Common myeloid progenitor, CD34-positive (primary cell): ENCODE measurements around the gene LCN12.
A peak's percentile ranks its signal among the peaks of the same experiment; 100 is the strongest.

ENCODE experiments used
- CTCF ChIA-PET: fragments of 350-600 bp; sonication (Branson Sonifier 250); formaldehyde crosslinking; loops from one replicate; lab custom pipeline; 2021; ENCODE audit warnings: antibody characterized with exemption; lab: Charles Lee
- POLR2A ChIA-PET: fragments of 350-600 bp; sonication (Branson Sonifier 250); formaldehyde crosslinking; loops from one replicate; lab custom pipeline; 2021; ENCODE audit warnings: antibody characterized with exemption; lab: Charles Lee
- DNase-seq, 3 donors: peaks; one replicate each; pipeline versions ENCODE4 v3.0.0 to v3.0.0-alpha.2; 2013
- H3K27ac ChIP-seq, 2 experiments: 1 replicate in 1 of 2; 2 replicates in 1 of 2; pipeline ENCODE4 v1.7.0; 2013; ENCODE audit warnings: inconsistent platforms in 2 of 2, low read length in 2 of 2, mild to moderate bottlenecking in 2 of 2, low read depth in 1 of 2, moderate library complexity in 1 of 2; ENCODE audit not compliant: severe bottlenecking in 2 of 2, insufficient read depth in 1 of 2, poor library complexity in 1 of 2
- H3K27me3 ChIP-seq, 5 experiments: replicated peaks in 2 of 5; 1 replicate in 3 of 5; 2 replicates in 2 of 5; pipeline versions ENCODE4 v1.6.1 to v1.7.0; 2013; ENCODE audit warnings: low read length in 4 of 5, mild to moderate bottlenecking in 2 of 5, moderate library complexity in 2 of 5, inconsistent platforms in 1 of 5; ENCODE audit not compliant: insufficient read depth in 5 of 5, control insufficient read depth in 4 of 5
- H3K36me3 ChIP-seq, 4 experiments: 1 replicate in 2 of 4; 2 replicates in 2 of 4; pipeline versions ENCODE4 v1.6.1 to v1.7.0; 2013; ENCODE audit warnings: low read length in 3 of 4, control low read depth in 1 of 4, mild to moderate bottlenecking in 1 of 4; ENCODE audit not compliant: control insufficient read depth in 4 of 4, insufficient read depth in 4 of 4
- H3K4me1 ChIP-seq, 4 experiments: 1 replicate in 3 of 4; 2 replicates in 1 of 4; pipeline versions ENCODE4 v1.6.1 to v1.7.1; 2013; ENCODE audit warnings: low read length in 3 of 4, mild to moderate bottlenecking in 3 of 4, control low read depth in 1 of 4, inconsistent platforms in 1 of 4, moderate library complexity in 1 of 4; ENCODE audit not compliant: control insufficient read depth in 4 of 4, insufficient read depth in 4 of 4; ENCODE audit errors: control extremely low read depth in 1 of 4
- H3K4me3 ChIP-seq, 7 experiments: 1 replicate in 4 of 7; 2 replicates in 3 of 7; pipeline versions ENCODE4 v1.5.1 to v1.7.0; 2013; ENCODE audit warnings: mild to moderate bottlenecking in 7 of 7, low read length in 6 of 7, moderate library complexity in 6 of 7, inconsistent platforms in 2 of 7, low read depth in 2 of 7, control low read depth in 1 of 7; ENCODE audit not compliant: insufficient read depth in 4 of 7, control insufficient read depth in 1 of 7; ENCODE audit errors: extremely low read depth in 1 of 7
- H3K9me3 ChIP-seq, 5 experiments: 1 replicate in 4 of 5; 2 replicates in 1 of 5; pipeline versions ENCODE4 v1.6.1 to v1.7.1; 2013; ENCODE audit warnings: low read length in 4 of 5, mild to moderate bottlenecking in 2 of 5, inconsistent platforms in 1 of 5, low read depth in 1 of 5, moderate library complexity in 1 of 5; ENCODE audit not compliant: control insufficient read depth in 4 of 5, insufficient read depth in 2 of 5; ENCODE audit errors: control extremely low read depth in 1 of 5
- WGBS: methylation state at CpG from one replicate; pipeline ENCODE4 v1.1.5; 2013; ENCODE audit not compliant: insufficient coverage; 5-methylcytosine and 5-hydroxymethylcytosine counted together

The LCN12 gene

DNA sequence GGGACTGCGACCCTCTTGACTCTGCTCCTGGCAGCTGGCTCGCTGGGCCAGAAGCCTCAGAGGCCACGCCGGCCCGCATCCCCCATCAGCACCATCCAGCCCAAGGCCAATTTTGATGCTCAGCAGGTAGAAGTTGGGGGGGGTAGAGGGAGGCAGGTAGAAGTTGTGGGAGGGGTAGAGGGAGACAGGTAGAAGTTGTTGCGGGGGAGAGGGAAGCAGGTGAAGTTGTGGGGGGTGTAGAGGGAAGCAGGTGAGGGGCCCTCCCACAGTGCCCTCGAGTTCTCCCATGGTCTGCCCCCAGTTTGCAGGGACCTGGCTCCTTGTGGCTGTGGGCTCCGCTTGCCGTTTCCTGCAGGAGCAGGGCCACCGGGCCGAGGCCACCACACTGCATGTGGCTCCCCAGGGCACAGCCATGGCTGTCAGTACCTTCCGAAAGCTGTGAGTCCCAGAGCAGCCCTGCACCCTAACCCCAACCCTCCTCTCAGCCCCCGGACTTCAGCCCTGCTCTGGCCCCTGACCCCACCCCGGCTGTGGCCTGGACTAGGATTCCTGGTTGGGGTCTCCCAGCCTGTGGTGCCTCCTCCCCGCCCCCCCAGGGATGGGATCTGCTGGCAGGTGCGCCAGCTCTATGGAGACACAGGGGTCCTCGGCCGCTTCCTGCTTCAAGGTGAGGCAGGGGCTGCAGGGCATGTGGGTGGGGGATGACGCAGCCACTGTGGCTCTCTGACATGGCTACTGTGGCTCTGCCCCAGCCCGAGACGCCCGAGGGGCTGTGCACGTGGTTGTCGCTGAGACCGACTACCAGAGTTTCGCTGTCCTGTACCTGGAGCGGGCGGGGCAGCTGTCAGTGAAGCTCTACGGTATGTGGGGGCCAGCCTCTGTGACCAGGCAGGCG is 6.5 kb upstream of the LCN12 start:
- POLR2A ChIA-PET = interaction anchor here (0.6 kb wide), 1 partner anchor 26 kb away, joined by 3 read pairs; no protein-coding TSS in a partner anchor

DNA sequence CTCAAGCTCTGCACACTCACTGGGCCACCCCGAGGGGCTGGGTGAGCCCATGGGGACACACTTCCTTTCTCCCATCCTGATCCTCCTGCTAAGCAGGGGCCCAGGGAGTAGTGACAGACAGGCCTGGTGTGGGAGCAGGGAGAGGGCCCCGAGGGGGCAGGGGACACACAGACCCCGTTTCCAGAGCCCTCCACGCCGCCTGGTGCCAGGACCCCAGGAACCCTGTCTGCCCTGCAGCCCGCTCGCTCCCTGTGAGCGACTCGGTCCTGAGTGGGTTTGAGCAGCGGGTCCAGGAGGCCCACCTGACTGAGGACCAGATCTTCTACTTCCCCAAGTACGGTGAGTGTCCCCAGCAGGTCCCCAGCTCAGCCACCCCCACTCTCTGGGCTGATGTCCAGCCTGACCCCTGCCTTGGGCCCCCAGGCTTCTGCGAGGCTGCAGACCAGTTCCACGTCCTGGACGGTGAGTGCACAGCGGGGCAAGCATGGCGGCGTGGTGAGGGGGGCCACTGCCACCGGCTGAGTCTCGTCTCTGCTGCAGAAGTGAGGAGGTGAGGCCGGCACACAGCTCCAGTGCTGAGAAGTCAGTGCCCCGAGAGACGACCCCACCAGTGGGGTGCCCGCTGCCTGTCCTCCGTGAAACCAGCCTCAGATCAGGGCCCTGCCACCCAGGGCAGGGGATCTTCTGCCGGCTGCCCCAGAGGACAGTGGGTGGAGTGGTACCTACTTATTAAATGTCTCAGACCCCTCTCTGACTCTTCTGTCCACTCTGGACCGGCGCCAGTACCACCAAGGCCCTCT is 5.6 kb upstream of the LCN12 start:
- Histone ChIP-seq H3K4me3 (no peak overlapping the region), H3K27ac (no peak overlapping the region), H3K36me3 (peaks cover 0 to 17% (median 10%) of the 10 kb centered on the region in 4 experiments), H3K4me1 (peaks cover 0 to 36% (median 32%) of the 10 kb centered on the region in 4 experiments), H3K27me3 (no peaks in the 10 kb centered on the region), H3K9me3 (no peaks in the 10 kb centered on the region)
- CTCF ChIA-PET = interaction anchor here (1.0 to 5.7 kb wide), 8 partner anchors 9 to 89 kb away, joined by 3 to 61 read pairs (median 12); partner anchors contain the start of genes CLIC3 and FUT7
- no peak for DNase-seq
- 89% methylated on average over 25 of the region's 27 CpGs for WGBS
- POLR2A ChIA-PET = no interaction called here

More for the DNA sequence above, 6.5 kb upstream of the LCN12 start:
- Histone ChIP-seq H3K4me1 (peaks cover 0 to 35% (median 31%) of the 10 kb centered on the region in 4 experiments), H3K9me3 (no peaks in the 10 kb centered on the region), H3K27ac (no peak overlapping the region), H3K4me3 (no peak overlapping the region), H3K36me3 (peaks cover 0 to 26% (median 17%) of the 10 kb centered on the region in 4 experiments), H3K27me3 (no peaks in the 10 kb centered on the region)
- CTCF ChIA-PET = interaction anchor here (1.0 to 5.7 kb wide), 7 partner anchors 8 to 102 kb away, joined by 3 to 61 read pairs (median 3); partner anchors contain the start of genes CLIC3 and FUT7
- no peak for DNase-seq
- 91% methylated on average over 20 of the region's 30 CpGs for WGBS

DNA sequence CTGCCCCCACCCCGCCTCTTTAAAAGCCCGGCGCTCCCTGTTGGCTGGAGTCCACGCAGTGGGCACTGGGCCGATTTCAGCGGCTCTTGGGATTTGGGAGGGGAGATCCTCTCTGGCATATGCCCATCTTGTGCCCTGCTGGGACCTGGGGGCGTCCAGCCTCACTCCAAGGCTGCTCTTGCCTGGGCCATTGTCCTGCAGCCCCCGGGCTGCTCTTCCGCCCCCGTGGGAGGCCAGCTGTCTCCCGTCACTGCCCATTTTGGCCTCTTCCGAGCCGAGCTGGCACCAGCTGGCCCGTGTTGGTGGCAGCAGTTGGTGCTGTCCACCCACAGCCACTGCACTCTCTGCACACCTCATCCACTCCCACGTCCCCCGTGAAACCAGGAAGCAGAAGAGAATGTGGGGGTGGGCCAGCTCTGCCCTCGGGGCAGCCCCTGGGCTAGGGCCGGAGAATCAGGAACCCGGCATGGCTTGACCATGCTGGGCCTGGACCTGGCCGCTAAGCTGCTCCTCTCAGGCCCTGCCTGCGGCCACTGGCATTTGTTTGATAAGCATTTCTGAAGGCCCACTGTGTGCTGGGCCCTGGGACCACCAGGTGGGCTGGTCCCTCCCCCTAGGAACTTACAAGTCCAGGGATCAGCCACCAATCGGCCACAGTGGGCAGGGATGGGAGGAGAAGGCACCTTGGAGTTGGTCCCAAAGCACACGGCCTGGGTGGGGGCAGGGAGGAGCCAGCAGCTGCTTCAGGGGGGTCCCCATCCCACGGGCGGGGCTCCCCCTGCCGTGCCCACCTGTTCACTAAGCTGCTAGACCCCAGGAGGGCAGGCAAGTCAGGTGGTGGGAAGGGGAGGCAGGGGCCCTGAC is 4.8 kb upstream of the LCN12 start:
- Histone ChIP-seq H3K27ac (no peak overlapping the region), H3K4me3 (no peak overlapping the region), H3K4me1 (peaks cover 0 to 36% (median 32%) of the 10 kb centered on the region in 4 experiments), H3K36me3 (peaks cover 0 to 9% (median 4%) of the 10 kb centered on the region in 4 experiments), H3K9me3 (no peaks in the 10 kb centered on the region), H3K27me3 (no peaks in the 10 kb centered on the region)
- no peak for DNase-seq
- ChIA-PET CTCF (interaction anchor here (0.6 to 5.7 kb wide), 14 partner anchors 28 to 160 kb away, joined by 3 to 61 read pairs (median 6); partner anchors contain the start of genes AJM1, CLIC3, FUT7 and SAPCD2), POLR2A (interaction anchor here (0.6 to 1.0 kb wide), 2 partner anchors 12 to 88 kb away, joined by 3 read pairs; no protein-coding TSS in a partner anchor)
- 89% methylated on average over 18 of the region's 26 CpGs for WGBS

DNA sequence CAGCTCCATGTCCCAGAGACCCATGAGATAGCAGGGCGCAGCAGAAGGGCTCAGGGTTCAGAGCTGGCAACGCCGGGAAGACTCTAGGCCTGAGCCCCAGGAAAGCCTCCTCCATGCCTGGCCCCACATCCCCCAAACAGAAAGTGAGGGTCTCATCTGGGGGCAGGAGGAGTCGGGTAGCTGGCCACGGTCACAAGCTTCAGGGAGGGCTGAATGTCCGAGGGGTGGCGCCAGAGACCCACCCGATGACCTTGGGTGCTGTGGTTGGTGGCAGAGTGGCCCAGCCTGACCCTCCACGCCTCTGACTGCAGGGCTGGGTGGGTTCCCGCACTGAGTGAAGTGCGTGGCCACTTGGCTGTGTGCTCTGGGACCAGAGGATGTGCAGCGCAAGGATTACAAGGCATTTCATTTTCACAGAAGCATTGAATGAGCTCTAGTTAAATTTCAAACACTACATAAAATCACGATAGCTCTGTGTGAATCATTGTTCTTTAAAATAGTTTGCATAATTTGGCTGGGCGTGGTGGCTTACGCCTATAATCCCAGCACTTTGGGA is 4.0 kb upstream of the LCN12 start:
- H3K36me3 ChIP-seq = peaks cover 0 to 2% (median under 1%) of the 10 kb centered on the region in 4 experiments
- peak; percentile 16 to 26 (median 25) for DNase-seq
- no peaks in the 10 kb centered on the region for H3K9me3 ChIP-seq
- WGBS = 51% methylated on average over 12 of the region's 15 CpGs
- H3K4me3 ChIP-seq = no peak overlapping the region
- CTCF ChIA-PET = interaction anchor here (0.6 to 5.7 kb wide), 14 partner anchors 27 to 161 kb away, joined by 3 to 61 read pairs (median 6); partner anchors contain the start of genes AJM1, CLIC3, FUT7 and SAPCD2
- POLR2A ChIA-PET = interaction anchor here (1.0 kb wide), 1 partner anchor 87 kb away, joined by 3 read pairs; no protein-coding TSS in a partner anchor
- H3K27ac ChIP-seq = no peak overlapping the region
- H3K27me3 ChIP-seq = no peaks in the 10 kb centered on the region
- H3K4me1 ChIP-seq = peaks cover 0 to 34% (median 28%) of the 10 kb centered on the region in 4 experiments

DNA sequence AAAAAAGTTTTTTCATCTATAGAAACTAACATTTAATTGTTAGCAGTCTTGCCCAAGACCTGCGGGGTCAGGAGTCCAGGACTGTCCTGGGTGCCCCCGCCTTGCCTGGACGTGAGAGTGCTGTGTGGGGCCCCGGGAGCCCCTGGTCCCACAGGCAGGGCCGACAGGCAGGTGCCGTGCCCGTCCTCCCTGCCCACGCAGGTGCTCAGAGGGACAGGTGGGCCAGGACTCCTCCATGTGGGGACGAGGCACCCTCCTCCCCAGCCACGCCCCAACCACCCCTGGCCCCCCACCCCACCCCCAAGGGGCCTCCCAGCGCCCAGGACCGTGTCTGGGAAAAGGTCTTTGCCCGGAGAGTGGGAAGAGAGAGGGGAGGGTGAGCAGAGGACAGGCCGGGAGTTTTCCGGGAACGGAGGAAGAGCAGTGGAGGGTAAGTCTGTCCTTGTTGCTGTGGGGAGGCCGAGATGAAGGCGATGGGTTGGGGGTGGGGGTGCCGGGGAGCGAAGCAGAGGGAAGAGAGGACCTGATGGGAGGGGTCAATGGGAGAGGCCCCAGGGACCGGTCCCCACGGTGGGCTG is 2.7 kb upstream of the LCN12 start:
- no peaks in the 10 kb centered on the region for H3K36me3 ChIP-seq
- H3K4me1 ChIP-seq = peaks cover 0 to 26% (median 20%) of the 10 kb centered on the region in 4 experiments
- no peak for DNase-seq
- H3K4me3 ChIP-seq = peak overlapping the region; percentile 29 to 73 (median 68)
- 17% methylated on average over 17 of the region's 22 CpGs for WGBS
- no peaks in the 10 kb centered on the region for H3K27me3 ChIP-seq
- CTCF ChIA-PET = interaction anchor here (2.0 to 5.7 kb wide), 4 partner anchors 52 to 86 kb away, joined by 6 to 61 read pairs (median 22); partner anchors contain the start of gene FUT7
- H3K9me3 ChIP-seq = no peaks in the 10 kb centered on the region
- POLR2A ChIA-PET = no interaction called here
- peak overlapping the region; percentile 46 to 84 for H3K27ac ChIP-seq
